ENCODE data around the gene KRT15.

- no peak for TF ChIP-seq CTCF (IDR thresholded peaks at IDR 0.05)
- no peak for TF ChIP-seq POLR2AphosphoS5 (IDR thresholded peaks at IDR 0.05)
- no peak for TF ChIP-seq POLR2A (IDR thresholded peaks at IDR 0.05)
Observed at GRCh38 chr17:41478237-41478636, 40.5 kb downstream of the KRT15 start.
